HUES64 (cell line): ENCODE measurements around the gene SCGB1C2.

Experiments
- H3K27ac ChIP-seq: 2 replicates; pipeline ENCODE4 v1.7.0; 2013; ENCODE audit warnings: low read depth, low read length, inconsistent platforms
- H3K27me3 ChIP-seq: 2 replicates; pipeline ENCODE4 v1.6.1; 2013; ENCODE audit warnings: mild to moderate bottlenecking, low read length; ENCODE audit not compliant: insufficient read depth
- H3K36me3 ChIP-seq: 2 replicates; pipeline ENCODE4 v1.6.1; 2013; ENCODE audit warnings: mild to moderate bottlenecking, low read length; ENCODE audit not compliant: insufficient read depth
- H3K4me1 ChIP-seq: 2 replicates; pipeline ENCODE4 v1.6.1; 2013; ENCODE audit warnings: mild to moderate bottlenecking, low read length, moderate library complexity; ENCODE audit not compliant: insufficient read depth
- H3K4me3 ChIP-seq: 2 replicates; pipeline ENCODE4 v1.5.1; 2013; ENCODE audit warnings: mild to moderate bottlenecking, low read length, moderate library complexity
- H3K9ac ChIP-seq: 2 replicates; pipeline ENCODE4 v1.6.1; 2013; ENCODE audit warnings: mild to moderate bottlenecking, low read depth, low read length
- H3K9me3 ChIP-seq: 2 replicates; pipeline ENCODE4 v1.6.1; 2013; ENCODE audit warnings: low read depth, low read length; ENCODE audit not compliant: insufficient read depth
- WGBS: fragments of 150-250, 120-280 bp; methylation state at CpG from one replicate; pipeline ENCODE4 v1.1.7; 2013; ENCODE audit warnings: missing lambda C conversion rate; 5-methylcytosine and 5-hydroxymethylcytosine counted together

SCGB1C2 gene

DNA sequence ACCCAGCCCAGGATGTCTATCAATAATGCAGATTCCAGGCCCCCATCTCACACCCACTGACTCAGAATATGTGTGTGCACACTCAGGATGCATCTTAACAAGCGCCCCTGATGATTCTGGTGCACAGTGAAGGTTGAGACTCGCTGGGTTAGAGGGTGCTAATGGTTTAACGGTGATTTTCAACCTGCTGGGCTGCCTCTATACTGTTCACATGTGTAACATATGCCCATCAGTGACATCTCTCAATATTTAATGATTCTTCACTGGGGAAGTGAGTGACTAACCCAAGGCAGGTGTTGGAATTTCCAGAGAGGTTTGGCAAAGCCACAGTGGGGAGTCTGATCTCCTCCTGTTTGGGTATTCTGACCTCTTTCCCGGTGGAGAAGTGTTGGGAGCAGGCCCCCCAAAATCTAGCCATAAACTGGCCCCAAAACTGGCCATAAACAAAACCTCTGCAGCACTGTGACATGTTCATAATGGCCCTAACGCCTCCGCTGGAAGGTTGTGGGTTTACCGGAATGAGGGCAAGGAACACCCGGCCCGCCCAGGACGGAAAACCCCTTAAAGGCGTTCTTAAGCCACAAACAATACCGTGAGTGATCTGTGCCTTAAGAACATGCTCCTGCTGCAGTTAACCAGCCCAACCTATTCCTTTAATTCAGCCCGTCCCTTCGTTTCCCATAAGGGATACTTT lies 48.2 kb downstream of the SCGB1C2 start:
- H3K36me3 ChIP-seq: no peaks in the 10 kb centered on the region
- WGBS: 60% methylated on average over 14 of the region's 14 CpGs
- no peak overlapping the region for H3K4me3 ChIP-seq
- no peaks in the 10 kb centered on the region for H3K9me3 ChIP-seq
- H3K27me3 ChIP-seq: peaks cover 50% of the 10 kb centered on the region
- no peak overlapping the region for H3K9ac ChIP-seq
- peaks cover 8% of the 10 kb centered on the region for H3K4me1 ChIP-seq
- no peak overlapping the region for H3K27ac ChIP-seq

GRCh38 chr17:187130-187529 lies 49.8 kb downstream of the SCGB1C2 start:
- Histone ChIP-seq H3K27ac (no peak overlapping the region), H3K27me3 (peaks cover 35% of the 10 kb centered on the region), H3K4me1 (peaks cover 3% of the 10 kb centered on the region), H3K9me3 (no peaks in the 10 kb centered on the region), H3K9ac (no peak overlapping the region), H3K36me3 (no peaks in the 10 kb centered on the region), H3K4me3 (no peak overlapping the region)
- 66% methylated on average over 2 of the region's 2 CpGs for WGBS
